Stomach (tissue), 9 donors: ENCODE data around the gene EIF2B5. TPM values are rescaled to one million over a fixed set of nuclear protein-coding genes. Genes with fewer than 3 reads are reported as not detected.
A peak's percentile ranks its signal among the peaks of the same experiment; 100 is the strongest.

Experiments used
- DNase-seq, 2 donors: peaks; one replicate each; pipeline versions ENCODE4 v3.0.0 to v3.0.0-alpha.2; 2013 to 2019
- H3K27ac ChIP-seq, 5 donors: fragments of 200-600 bp in 4 of 5; sonication (generic) in 4 of 5; one replicate each; pipeline ENCODE4 v1.5.1; 2013 to 2019; ENCODE audit warnings: mild to moderate bottlenecking in 1 of 5, moderate library complexity in 1 of 5
- H3K27me3 ChIP-seq, 3 donors: fragments of 200-600 bp; sonication (generic); one replicate each; pipeline ENCODE4 v1.5.1; 2017 to 2019; ENCODE audit warnings: mixed run types in 1 of 3
- H3K36me3 ChIP-seq, 4 donors: fragments of 200-600 bp; sonication (generic); 1 replicate in 3 of 4; 2 replicates in 1 of 4; pipeline ENCODE4 v1.5.1; 2016 to 2019
- H3K4me1 ChIP-seq, 4 donors: fragments of 200-600 bp; sonication (generic); one replicate each; pipeline ENCODE4 v1.5.1; 2016 to 2019
- H3K4me3 ChIP-seq, 4 donors: fragments of 200-600 bp; sonication (generic) in 3 of 4; one replicate each; pipeline ENCODE4 v1.5.1; 2016 to 2019; ENCODE audit warnings: mild to moderate bottlenecking in 1 of 4
- H3K9me3 ChIP-seq, 4 donors: fragments of 200-600 bp; sonication (generic); one replicate each; pipeline ENCODE4 v1.5.1; 2016 to 2019
- EP300 ChIP-seq: sonication (generic); formaldehyde crosslinking; IDR thresholded peaks from one replicate; pipeline ENCODE4 v1.6.1; 2017; ENCODE audit warnings: antibody characterized with exemption
- POLR2A ChIP-seq, 4 donors: fragments of 450-650 bp; IDR thresholded peaks; one replicate each; pipeline ENCODE4 v1.6.1; 2016; ENCODE audit warnings: antibody characterized with exemption in 4 of 4, control low read depth in 2 of 4, mild to moderate bottlenecking in 1 of 4, moderate library complexity in 1 of 4
- POLR2AphosphoS5 ChIP-seq, 3 donors: sonication (generic); formaldehyde crosslinking; IDR thresholded peaks; one replicate each; pipeline ENCODE4 v1.6.1; 2016; ENCODE audit warnings: antibody characterized with exemption in 3 of 3
- WGBS, 5 donors: extraction: QIAGEN DNeasy Blood & Tissue Kit in 3 of 5; methylation state at CpG; one replicate each; pipeline versions ENCODE4 v1.1.5 to v1.1.7; 2013 to 2018; 5-methylcytosine and 5-hydroxymethylcytosine counted together
- intact Hi-C: fragments of 100-400 bp; cut with DNase I; formaldehyde crosslinking; loops from one replicate; pipeline ENCODE4 v1.15.1; 2023; ENCODE audit warnings: low total_unique reads
- polyA plus RNA-seq, 3 donors: library from polyadenylated mRNA; stranded (reverse); fragments of 200-250 nt; gene quantifications; one replicate each; pipeline ENCODE4 v1.2.3, GENCODE V29; 2013
- total RNA-seq, 5 donors: library from RNA; depleted of rRNA; stranded (reverse); fragments of >200 nt; gene quantifications; one replicate each; pipeline versions ENCODE4 v1.1.0 to v1.2.3, GENCODE V29; 2014 to 2016
- TF ChIP-seq, protein P1 (sequence below), 7 experiments: fragments of 450-650 bp in 4 of 7; fragments of 200-600 bp in 3 of 7; sonication (generic) in 3 of 7; IDR thresholded peaks; one replicate each; pipeline ENCODE4 v1.5.1; 2016 to 2019; ENCODE audit warnings: antibody characterized with exemption in 7 of 7, control low read depth in 2 of 7, mild to moderate bottlenecking in 1 of 7
- donor health status: healthy with polysubstance abuse.
- donor health status: Bipolar disorder and iron deficiency.
- donor health status: healthy.

Gene EIF2B5
- total and polyA plus RNA-seq, 8 donors = 1.4 to 113 (median 35.1) TPM

GRCh38 chr3:184168363-184169120, 33.4 kb downstream of the EIF2B5 start:
- H3K4me1 ChIP-seq = peaks cover 0 to 8% (median 2%) of the 10 kb centered on the region in 4 donors
- peak overlapping the region in 2 of 5 donors; percentile 4 to 18 for H3K27ac ChIP-seq
- TF ChIP-seq POLR2AphosphoS5 (IDR thresholded peaks at IDR 0.05) (no peak), POLR2A (IDR thresholded peaks at IDR 0.05) (no peak), EP300 (no peak)
- TF ChIP-seq, protein P1, sequence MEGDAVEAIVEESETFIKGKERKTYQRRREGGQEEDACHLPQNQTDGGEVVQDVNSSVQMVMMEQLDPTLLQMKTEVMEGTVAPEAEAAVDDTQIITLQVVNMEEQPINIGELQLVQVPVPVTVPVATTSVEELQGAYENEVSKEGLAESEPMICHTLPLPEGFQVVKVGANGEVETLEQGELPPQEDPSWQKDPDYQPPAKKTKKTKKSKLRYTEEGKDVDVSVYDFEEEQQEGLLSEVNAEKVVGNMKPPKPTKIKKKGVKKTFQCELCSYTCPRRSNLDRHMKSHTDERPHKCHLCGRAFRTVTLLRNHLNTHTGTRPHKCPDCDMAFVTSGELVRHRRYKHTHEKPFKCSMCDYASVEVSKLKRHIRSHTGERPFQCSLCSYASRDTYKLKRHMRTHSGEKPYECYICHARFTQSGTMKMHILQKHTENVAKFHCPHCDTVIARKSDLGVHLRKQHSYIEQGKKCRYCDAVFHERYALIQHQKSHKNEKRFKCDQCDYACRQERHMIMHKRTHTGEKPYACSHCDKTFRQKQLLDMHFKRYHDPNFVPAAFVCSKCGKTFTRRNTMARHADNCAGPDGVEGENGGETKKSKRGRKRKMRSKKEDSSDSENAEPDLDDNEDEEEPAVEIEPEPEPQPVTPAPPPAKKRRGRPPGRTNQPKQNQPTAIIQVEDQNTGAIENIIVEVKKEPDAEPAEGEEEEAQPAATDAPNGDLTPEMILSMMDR (IDR thresholded peaks at IDR 0.05) = no peak
- no peaks in the 10 kb centered on the region for H3K9me3 ChIP-seq
- intact Hi-C loops = no loop called here
- no peak overlapping the region for H3K4me3 ChIP-seq
- 71 to 86% (median 81%) methylated on average over 8 to 9 of the region's 9 CpGs for WGBS, 5 donors
- H3K36me3 ChIP-seq = peaks cover 77 to 93% (median 92%) of the 10 kb centered on the region in 4 donors
- H3K27me3 ChIP-seq = no peaks in the 10 kb centered on the region
- peak in 1 of 2 donors; percentile 25 for DNase-seq

DNA sequence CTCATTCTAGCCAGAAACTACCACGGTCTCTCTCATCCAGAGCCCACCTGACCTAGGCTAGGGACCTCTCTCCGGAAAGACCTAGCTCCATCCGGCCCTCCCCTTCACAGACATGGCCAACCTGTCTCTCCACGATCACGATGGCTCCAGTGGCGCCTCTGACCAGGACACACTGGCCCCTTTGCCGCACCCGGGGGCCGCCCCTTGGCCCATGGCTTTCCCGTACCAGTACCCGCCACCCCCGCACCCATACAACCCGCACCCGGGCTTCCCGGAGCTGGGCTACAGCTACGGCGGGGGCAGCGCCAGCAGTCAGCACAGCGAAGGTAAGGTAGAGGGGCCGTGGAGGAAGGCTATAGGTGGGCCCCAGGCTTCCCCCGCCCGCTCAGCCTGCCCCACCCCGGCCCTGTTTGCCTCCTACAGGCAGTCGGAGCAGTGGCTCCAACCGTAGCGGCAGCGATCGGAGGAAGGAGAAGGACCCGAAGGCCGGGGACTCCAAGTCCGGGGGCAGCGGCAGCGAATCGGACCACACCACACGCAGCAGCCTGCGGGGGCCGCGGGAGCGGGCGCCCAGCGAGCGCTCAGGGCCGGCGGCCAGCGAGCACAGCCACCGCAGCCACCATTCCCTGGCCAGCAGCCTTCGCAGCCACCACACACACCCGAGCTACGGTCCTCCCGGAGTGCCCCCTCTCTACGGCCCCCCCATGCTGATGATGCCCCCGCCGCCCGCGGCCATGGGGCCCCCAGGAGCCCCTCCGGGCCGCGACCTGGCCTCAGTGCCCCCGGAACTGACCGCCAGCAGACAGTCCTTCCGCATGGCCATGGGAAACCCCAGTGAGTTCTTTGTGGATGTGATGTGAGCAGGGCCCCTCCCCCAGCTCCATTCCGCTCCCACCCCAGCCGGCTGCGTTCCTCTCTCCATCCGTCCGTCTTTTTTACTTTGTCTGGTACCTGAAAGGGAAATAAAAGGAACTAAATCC, 35.0 kb downstream of the EIF2B5 start:
- Histone ChIP-seq H3K4me1 (peaks cover 0 to 11% (median 8%) of the 10 kb centered on the region in 4 donors), H3K9me3 (no peaks in the 10 kb centered on the region), H3K27ac (no peak overlapping the region), H3K27me3 (no peaks in the 10 kb centered on the region), H3K4me3 (no peak overlapping the region), H3K36me3 (peaks cover 65 to 77% (median 76%) of the 10 kb centered on the region in 4 donors)
- WGBS, 5 donors = 87 to 93% (median 92%) methylated on average over 36 to 66 of the region's 66 CpGs
- no peak for TF ChIP-seq POLR2A (IDR thresholded peaks at IDR 0.05)
- no peak for TF ChIP-seq EP300
- no peak for TF ChIP-seq POLR2AphosphoS5 (IDR thresholded peaks at IDR 0.05)
- TF ChIP-seq, protein P1 (IDR thresholded peaks at IDR 0.05) = no peak
- DNase-seq = no peak
- intact Hi-C loops = no loop called here

GRCh38 chr3:184171562-184171961, 36.4 kb downstream of the EIF2B5 start:
- H3K9me3 ChIP-seq = no peaks in the 10 kb centered on the region
- H3K27me3 ChIP-seq = no peaks in the 10 kb centered on the region
- TF ChIP-seq EP300 = no peak
- TF ChIP-seq POLR2A (IDR thresholded peaks at IDR 0.05) = no peak
- no peak for TF ChIP-seq POLR2AphosphoS5 (IDR thresholded peaks at IDR 0.05)
- TF ChIP-seq, protein P1 (IDR thresholded peaks at IDR 0.05) = no peak
- no peak for DNase-seq
- peaks cover 51 to 63% (median 62%) of the 10 kb centered on the region in 4 donors for H3K36me3 ChIP-seq
- no peak overlapping the region for H3K4me3 ChIP-seq
- H3K27ac ChIP-seq = no peak overlapping the region
- 70 to 85% (median 77%) methylated on average over 9 of the region's 9 CpGs for WGBS, 5 donors
- peaks cover 11 to 24% (median 22%) of the 10 kb centered on the region in 4 donors for H3K4me1 ChIP-seq
- intact Hi-C loops = no loop called here

DNA sequence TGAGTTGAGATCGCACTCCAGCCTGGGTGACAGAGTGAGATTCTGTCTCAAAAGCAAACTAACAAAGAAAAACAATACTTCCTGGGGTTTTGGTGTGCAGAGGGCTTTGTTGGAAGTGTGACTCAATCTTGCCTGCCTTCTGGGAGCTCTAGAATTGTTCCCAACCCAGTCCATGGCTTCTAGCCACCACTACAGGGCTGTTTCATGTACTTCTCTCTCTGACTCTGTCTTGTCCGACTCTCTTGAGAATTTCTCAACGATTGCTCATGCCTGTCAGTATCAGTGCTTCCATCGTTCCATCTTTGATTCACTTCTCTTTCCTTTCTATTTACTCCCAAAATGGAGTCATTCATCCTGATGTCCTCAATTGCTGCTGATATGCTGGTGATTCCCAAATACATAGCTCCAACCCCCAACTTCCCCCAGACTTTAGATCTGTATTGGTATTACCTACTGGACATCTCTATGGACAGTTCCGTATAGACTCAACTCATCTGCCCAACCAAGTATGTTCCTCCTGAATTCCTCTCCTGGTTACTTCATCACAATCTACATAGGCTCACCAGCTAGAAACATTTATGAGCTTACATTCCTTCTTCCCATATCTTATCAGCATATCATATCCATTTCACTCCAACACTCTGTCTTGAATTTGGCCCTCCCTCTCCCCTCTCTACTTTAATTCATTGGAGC, 37.7 kb downstream of the EIF2B5 start:
- TF ChIP-seq, protein P1 (IDR thresholded peaks at IDR 0.05) = no peak
- no peak for TF ChIP-seq POLR2A (IDR thresholded peaks at IDR 0.05)
- no peak for TF ChIP-seq EP300
- no peak for TF ChIP-seq POLR2AphosphoS5 (IDR thresholded peaks at IDR 0.05)
- H3K27me3 ChIP-seq = no peaks in the 10 kb centered on the region
- H3K4me3 ChIP-seq = no peak overlapping the region
- peaks cover 42 to 59% (median 59%) of the 10 kb centered on the region in 4 donors for H3K36me3 ChIP-seq
- intact Hi-C loops = no loop called here
- no peaks in the 10 kb centered on the region for H3K9me3 ChIP-seq
- DNase-seq = no peak
- H3K4me1 ChIP-seq = peaks cover 24 to 37% (median 34%) of the 10 kb centered on the region in 4 donors
- H3K27ac ChIP-seq = peak overlapping the region in 1 of 5 donors; percentile 76
- WGBS, 5 donors = 74 to 92% (median 88%) methylated on average over 5 of the region's 5 CpGs
